Measurements from ENCODE around the gene EGFL8.

Gene EGFL8

GRCh38 chr6:32168807-32169591 is 4.6 kb downstream of the EGFL8 start:
- no peak for DNase-seq

- no peak for DNase-seq
Measured at GRCh38 chr6:32170294-32170693, 5.9 kb downstream of the EGFL8 start.

- DNase-seq = no peak
Measured at GRCh38 chr6:32171234-32171633, 6.8 kb downstream of the EGFL8 start.

GRCh38 chr6:32173051-32173727 is 8.8 kb downstream of the EGFL8 start:
- DNase-seq = no peak

GRCh38 chr6:32174416-32174815 is 10.0 kb downstream of the EGFL8 start:
- no peak for DNase-seq

- DNase-seq = no peak
Measured at GRCh38 chr6:32175322-32175710, 10.9 kb downstream of the EGFL8 start.

- DNase-seq = peak; percentile 98
Measured at GRCh38 chr6:32175711-32176475, 11.5 kb downstream of the EGFL8 start, which contains the start of gene AGPAT1. Gene AGPAT1 (minus strand): TSS chr6:32176084. CDS start chr6:32171496, 4,588 bp downstream.

GRCh38 chr6:32176476-32177182 is 12.2 kb downstream of the EGFL8 start:
- no peak for DNase-seq

GRCh38 chr6:32177183-32177787 is 12.9 kb downstream of the EGFL8 start:
- no peak for DNase-seq

- DNase-seq = peak; percentile 91
Measured at GRCh38 chr6:32177788-32178546, 13.6 kb downstream of the EGFL8 start, which contains the start of gene RNF5. Gene RNF5 (plus strand): TSS chr6:32178405. CDS start chr6:32178512, 107 bp downstream.

GRCh38 chr6:32178547-32179440 is 14.4 kb downstream of the EGFL8 start:
- no peak for DNase-seq

- DNase-seq = no peak
Measured at GRCh38 chr6:32179766-32180405, 15.5 kb downstream of the EGFL8 start.

GRCh38 chr6:32181148-32181702 is 16.8 kb downstream of the EGFL8 start:
- no peak for DNase-seq

GRCh38 chr6:32181915-32182529 is 17.6 kb downstream of the EGFL8 start:
- DNase-seq = no peak

- no peak for DNase-seq
Measured at GRCh38 chr6:32182555-32182981, 18.2 kb downstream of the EGFL8 start.

GRCh38 chr6:32183030-32183429 is 18.6 kb downstream of the EGFL8 start:
- no peak for DNase-seq

- no peak for DNase-seq
Measured at GRCh38 chr6:32183483-32184083, 19.2 kb downstream of the EGFL8 start.

GRCh38 chr6:32184084-32184640 is 19.8 kb downstream of the EGFL8 start, which contains the start of gene AGER:
Gene AGER (minus strand): TSS chr6:32184253. CDS start chr6:32184222, 31 bp downstream.
- DNase-seq = no peak

Data from activated T-cell treated with anti-CD3 and anti-CD28 coated beads, Interleukin-2, amount 50 U/mL, for 48 hours (primary cell).